HG02870 (cell line): ENCODE data around the gene CPT1C.

Experiments
- ATAC-seq: cut with Tn5 transposase; IDR thresholded peaks from one replicate; pipeline ENCODE4 v1.9.1; 2021; ENCODE audit warnings: mild to moderate bottlenecking, moderate library complexity; ENCODE audit not compliant: unreplicated experiment

Gene CPT1C

GRCh38 chr19:49749055-49749716, 58.3 kb downstream of the CPT1C start:
- no peak for ATAC-seq

GRCh38 chr19:49749771-49750170, 58.9 kb downstream of the CPT1C start:
- no peak for ATAC-seq

GRCh38 chr19:49752701-49753100, 61.8 kb downstream of the CPT1C start:
- no peak for ATAC-seq

- ATAC-seq = no peak
Measured at GRCh38 chr19:49755956-49756355, 65.0 kb downstream of the CPT1C start.

GRCh38 chr19:49758292-49758691, 67.4 kb downstream of the CPT1C start:
- no peak for ATAC-seq

GRCh38 chr19:49761249-49761624, 70.3 kb downstream of the CPT1C start:
- no peak for ATAC-seq

GRCh38 chr19:49761625-49762311, 70.9 kb downstream of the CPT1C start:
- no peak for ATAC-seq

GRCh38 chr19:49763230-49763629, 72.3 kb downstream of the CPT1C start, which contains the start of gene TSKS:
TSS of gene TSKS (minus strand) at chr19:49763306. CDS start at chr19:49763247, 59 bp downstream.
- ATAC-seq = no peak
